Trophoblast cell (in vitro differentiated cells and primary cell): ENCODE results near the gene NLRC3.
"Not testable (repeated sequence)": the region's sequence is repeated elsewhere in the genome, so short reads cannot be mapped to it uniquely, and the experiment has no call there.

ENCODE experiments used
- DNase-seq, 2 donors: peaks; one replicate each; pipeline ENCODE4 v3.0.0-alpha.2; 2016
- H2AFZ ChIP-seq: 2 replicates; pipeline ENCODE4 v1.6.1; 2013; ENCODE audit warnings: low read length, moderate library complexity, mild to moderate bottlenecking; ENCODE audit not compliant: insufficient read depth, poor library complexity
- H2AK5ac ChIP-seq: 2 replicates; pipeline ENCODE4 v1.6.1; 2013; ENCODE audit warnings: mild to moderate bottlenecking, low read length
- H2BK120ac ChIP-seq: 2 replicates; pipeline ENCODE4 v1.6.1; 2013; ENCODE audit warnings: low read length, mild to moderate bottlenecking, moderate library complexity; ENCODE audit not compliant: insufficient read depth, poor library complexity
- H2BK12ac ChIP-seq: 2 replicates; pipeline ENCODE4 v1.6.1; 2013; ENCODE audit warnings: mild to moderate bottlenecking, low read length, moderate library complexity
- H2BK5ac ChIP-seq: 2 replicates; pipeline ENCODE4 v1.6.1; 2013; ENCODE audit warnings: low read length, low read depth, moderate library complexity, mild to moderate bottlenecking; ENCODE audit not compliant: poor library complexity
- H3K14ac ChIP-seq: 2 replicates; pipeline ENCODE4 v1.6.1; 2013; ENCODE audit warnings: mild to moderate bottlenecking, low read length
- H3K18ac ChIP-seq: 2 replicates; pipeline ENCODE4 v1.6.1; 2013; ENCODE audit warnings: mild to moderate bottlenecking, low read length
- H3K23ac ChIP-seq: 2 replicates; pipeline ENCODE4 v1.6.1; 2013; ENCODE audit warnings: low read length
- H3K27ac ChIP-seq: 2 replicates; pipeline ENCODE4 v1.5.1; 2013; ENCODE audit warnings: low read depth, mild to moderate bottlenecking, inconsistent platforms, low read length, moderate library complexity
- H3K27me3 ChIP-seq: 2 replicates; pipeline ENCODE4 v1.6.1; 2013; ENCODE audit warnings: inconsistent platforms, mild to moderate bottlenecking, low read length, moderate library complexity; ENCODE audit not compliant: insufficient read depth
- H3K36me3 ChIP-seq, 2 experiments: 1 replicate in 1 of 2; 2 replicates in 1 of 2; pipeline ENCODE4 v1.6.1; 2013; ENCODE audit warnings: low read length in 2 of 2, mild to moderate bottlenecking in 2 of 2, moderate library complexity in 1 of 2; ENCODE audit not compliant: insufficient read depth in 2 of 2, control insufficient read depth in 1 of 2
- H3K4ac ChIP-seq: 2 replicates; pipeline ENCODE4 v1.6.1; 2013; ENCODE audit warnings: low read depth, mild to moderate bottlenecking, low read length, moderate library complexity
- H3K4me1 ChIP-seq, 2 experiments: 1 replicate in 1 of 2; 2 replicates in 1 of 2; pipeline ENCODE4 v1.6.1; 2013; ENCODE audit warnings: low read length in 2 of 2, mild to moderate bottlenecking in 2 of 2, moderate library complexity in 1 of 2; ENCODE audit not compliant: insufficient read depth in 2 of 2, control insufficient read depth in 1 of 2
- H3K4me2 ChIP-seq: 2 replicates; pipeline ENCODE4 v1.6.1; 2013; ENCODE audit warnings: inconsistent platforms, mild to moderate bottlenecking, low read length, moderate library complexity
- H3K4me3 ChIP-seq: 2 replicates; pipeline ENCODE4 v1.5.1; 2013; ENCODE audit warnings: mild to moderate bottlenecking, low read depth, low read length, inconsistent platforms
- H3K79me1 ChIP-seq: one replicate; pipeline ENCODE4 v1.6.1; 2013; ENCODE audit warnings: low read length
- H3K79me2 ChIP-seq: 2 replicates; pipeline ENCODE4 v1.6.1; 2013; ENCODE audit warnings: low read length, mild to moderate bottlenecking; ENCODE audit not compliant: control insufficient read depth, insufficient read depth, poor library complexity
- H3K9ac ChIP-seq: 2 replicates; pipeline ENCODE4 v1.6.1; 2013; ENCODE audit warnings: mild to moderate bottlenecking, low read length
- H3K9me3 ChIP-seq: 2 replicates; pipeline ENCODE4 v1.6.1; 2013; ENCODE audit warnings: low read depth, mild to moderate bottlenecking, control low read depth, inconsistent platforms, low read length; ENCODE audit not compliant: insufficient read depth
- H4K12ac ChIP-seq: 2 replicates; pipeline ENCODE4 v1.6.1; 2013; ENCODE audit warnings: low read depth, mild to moderate bottlenecking, low read length, moderate library complexity
- H4K8ac ChIP-seq: 2 replicates; pipeline ENCODE4 v1.6.1; 2013; ENCODE audit warnings: low read depth, mild to moderate bottlenecking, low read length, moderate library complexity
- H4K91ac ChIP-seq: one replicate; pipeline ENCODE4 v1.6.1; 2013; ENCODE audit warnings: low read depth, mild to moderate bottlenecking, low read length, moderate library complexity
- whole genome bisulfite sequencing: extraction: QIAGEN DNeasy Blood & Tissue Kit; methylation state at CpG from one replicate; pipeline ENCODE4 v1.1.7; 2013; ENCODE audit warnings: missing lambda C conversion rate; ENCODE audit not compliant: insufficient read length, insufficient coverage; ENCODE audit errors: extremely low coverage; 5-methylcytosine and 5-hydroxymethylcytosine counted together

NLRC3 gene

DNA sequence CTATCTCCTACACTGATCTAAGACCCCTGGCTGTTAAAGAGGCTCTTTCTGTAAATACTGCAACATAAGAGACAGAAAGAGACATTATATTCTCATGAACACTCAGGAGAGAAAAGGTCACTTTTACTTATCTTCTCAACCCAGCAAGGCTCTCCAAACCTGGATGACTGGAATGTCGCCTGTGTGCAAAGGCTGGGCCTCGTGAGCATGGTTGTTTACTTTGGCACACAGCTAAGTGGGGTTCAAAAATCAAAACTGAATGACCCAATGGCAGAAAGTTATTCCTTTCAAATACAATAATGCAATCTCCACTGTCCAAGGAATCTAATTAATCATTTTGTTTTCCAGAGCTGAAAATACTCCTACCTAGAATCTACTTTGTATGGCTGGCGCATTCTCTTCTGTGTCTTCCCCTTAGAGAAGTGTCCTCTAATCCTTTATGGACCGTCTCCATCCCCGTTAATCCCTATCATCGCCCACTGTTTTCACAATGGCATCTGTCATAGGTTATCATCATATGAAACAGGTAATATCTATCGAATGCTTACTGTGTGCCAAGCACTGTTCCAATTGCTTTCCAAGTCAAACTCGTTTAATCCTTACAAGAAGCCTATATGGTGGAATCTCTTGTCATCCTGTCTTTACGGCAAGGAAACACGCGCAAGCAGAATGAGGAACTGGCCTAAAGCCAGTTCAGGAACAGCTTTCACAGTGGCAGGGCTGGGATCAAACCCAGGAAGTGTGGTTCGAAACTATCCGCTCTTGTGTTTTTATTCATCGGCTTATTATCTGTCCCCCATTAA lies 32.9 kb upstream of the NLRC3 start:
- DNase-seq = no peak
- no CpG with 5 or more reads among the region's 14 CpGs for WGBS
- no peak overlapping the region for H3K4ac ChIP-seq

DNA sequence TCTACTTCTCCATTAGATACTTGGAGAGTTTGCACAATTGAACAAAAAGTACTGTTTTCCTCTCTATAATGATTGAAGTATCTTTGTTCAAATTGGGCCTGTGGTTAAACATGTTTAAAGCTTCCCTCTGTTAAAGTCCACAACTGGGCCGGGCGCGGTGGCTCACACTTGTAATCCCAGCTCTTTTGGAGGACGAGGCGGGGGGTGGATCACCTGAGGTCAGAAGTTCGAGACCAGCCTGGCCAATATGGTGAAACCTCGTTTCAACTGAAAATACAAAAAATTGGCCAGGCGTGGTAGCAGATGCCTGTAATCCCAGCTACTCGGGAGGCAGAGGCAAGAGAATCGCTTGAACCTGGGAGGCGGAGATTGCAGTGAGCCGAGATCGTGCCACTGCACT lies 31.8 kb upstream of the NLRC3 start:
- H3K9ac ChIP-seq, H3K4me2 ChIP-seq, H3K4ac ChIP-seq, H3K9me3 ChIP-seq, H4K8ac ChIP-seq, H3K79me2 ChIP-seq, H4K12ac ChIP-seq, DNase-seq, H2BK12ac ChIP-seq, H2BK5ac ChIP-seq, H3K79me1 ChIP-seq, H2AK5ac ChIP-seq, H3K18ac ChIP-seq, H3K27me3 ChIP-seq, H2AFZ ChIP-seq, H2BK120ac ChIP-seq, H3K36me3 ChIP-seq, H3K4me3 ChIP-seq, H4K91ac ChIP-seq, H3K14ac ChIP-seq, H3K4me1 ChIP-seq, H3K27ac ChIP-seq, H3K23ac ChIP-seq: not testable (repeated sequence)
- no CpG with 5 or more reads among the region's 13 CpGs for WGBS

More for the DNA sequence above, 32.9 kb upstream of the NLRC3 start:
- Histone ChIP-seq H3K18ac (no peak overlapping the region), H3K27me3 (no peaks in the 10 kb centered on the region), H2BK12ac (no peak overlapping the region), H3K4me1 (peaks cover 0 to 2% of the 10 kb centered on the region in 2 experiments), H3K9ac (no peak overlapping the region), H3K27ac (no peak overlapping the region), H3K79me1 (peaks cover 8% of the 10 kb centered on the region), H2BK5ac (no peak overlapping the region), H4K8ac (no peak overlapping the region), H3K23ac (no peak overlapping the region), H3K4me2 (peak overlapping the region; percentile 79), H2AK5ac (no peak overlapping the region), H3K79me2 (peaks cover 8% of the 10 kb centered on the region), H2BK120ac (no peak overlapping the region), H4K12ac (no peak overlapping the region), H3K9me3 (no peaks in the 10 kb centered on the region), H4K91ac (no peak overlapping the region), H2AFZ (no peak overlapping the region), H3K14ac (no peak overlapping the region), H3K36me3 (peaks cover 2 to 3% of the 10 kb centered on the region in 2 experiments), H3K4me3 (no peak overlapping the region)

DNA sequence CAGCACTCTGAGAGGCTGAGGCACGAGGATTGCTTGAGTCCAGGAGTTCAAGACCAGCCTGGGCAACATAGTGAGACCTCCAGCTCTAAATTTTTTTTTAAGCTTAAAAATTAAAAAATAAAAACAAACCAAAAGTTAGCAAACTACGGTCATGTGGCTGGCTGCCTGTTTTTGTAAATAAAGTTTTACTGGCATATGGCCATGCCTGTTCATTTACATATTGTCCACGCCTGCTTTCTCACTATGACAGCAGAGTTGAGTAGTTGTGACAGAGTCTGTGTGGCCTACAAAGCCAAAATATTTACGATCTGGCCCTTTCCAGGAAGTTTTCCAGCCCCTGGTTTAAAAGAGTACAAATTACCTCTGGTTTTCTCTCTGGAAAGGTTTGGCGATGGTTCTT lies 30.9 kb upstream of the NLRC3 start:
- Histone ChIP-seq H3K9me3 (peaks cover 2% of the 10 kb centered on the region), H4K91ac (no peak overlapping the region), H3K4ac (no peak overlapping the region), H3K79me2 (peaks cover 8% of the 10 kb centered on the region), H3K36me3 (peaks cover 8 to 11% of the 10 kb centered on the region in 2 experiments), H2AFZ (no peak overlapping the region), H3K4me3 (no peak overlapping the region), H2BK120ac (no peak overlapping the region), H3K9ac (no peak overlapping the region), H2BK12ac (no peak overlapping the region), H3K4me1 (peaks cover 0 to 2% of the 10 kb centered on the region in 2 experiments), H3K23ac (no peak overlapping the region), H2BK5ac (no peak overlapping the region), H4K8ac (no peak overlapping the region), H3K27me3 (no peaks in the 10 kb centered on the region), H3K4me2 (no peak overlapping the region), H4K12ac (no peak overlapping the region), H3K79me1 (peaks cover 8% of the 10 kb centered on the region), H3K14ac (no peak overlapping the region), H2AK5ac (no peak overlapping the region), H3K18ac (no peak overlapping the region), H3K27ac (no peak overlapping the region)
- DNase-seq = no peak
- no CpG with 5 or more reads among the region's 5 CpGs for WGBS

DNA sequence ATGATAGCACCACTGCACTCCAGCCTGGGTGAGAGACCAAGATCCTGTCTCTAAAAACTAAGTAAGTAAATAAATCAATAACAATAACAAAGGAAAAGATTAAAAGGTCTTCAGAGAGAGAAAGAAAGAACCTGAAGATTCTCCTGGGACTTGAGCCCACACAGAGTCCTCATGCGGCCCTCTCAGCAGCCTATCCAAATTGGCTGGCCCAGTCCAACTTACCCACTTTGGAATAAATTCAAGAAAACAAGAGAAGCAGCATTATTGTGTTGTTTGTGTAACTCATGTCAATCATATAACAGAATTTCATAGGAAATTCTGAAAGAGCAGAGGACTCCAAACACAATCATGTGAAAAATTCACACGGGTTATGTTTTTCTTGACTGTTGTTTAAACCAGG lies 30.4 kb upstream of the NLRC3 start:
- H3K9ac ChIP-seq = no peak overlapping the region
- no peaks in the 10 kb centered on the region for H3K27me3 ChIP-seq
- no peak overlapping the region for H3K23ac ChIP-seq
- H3K79me2 ChIP-seq = peaks cover 8% of the 10 kb centered on the region
- no peak overlapping the region for H2AFZ ChIP-seq
- H3K79me1 ChIP-seq = peaks cover 8% of the 10 kb centered on the region
- DNase-seq = no peak
- no peak overlapping the region for H3K4me2 ChIP-seq
- H2BK5ac ChIP-seq = no peak overlapping the region
- H3K14ac ChIP-seq = no peak overlapping the region
- H4K8ac ChIP-seq = no peak overlapping the region
- H3K4me1 ChIP-seq = peaks cover 0 to 2% of the 10 kb centered on the region in 2 experiments
- H4K91ac ChIP-seq = no peak overlapping the region
- no CpG with 5 or more reads among the region's 2 CpGs for WGBS
- H3K4ac ChIP-seq = no peak overlapping the region
- H3K36me3 ChIP-seq = peaks cover 11 to 14% of the 10 kb centered on the region in 2 experiments
- no peak overlapping the region for H2BK12ac ChIP-seq
- H4K12ac ChIP-seq = no peak overlapping the region
- no peak overlapping the region for H2AK5ac ChIP-seq
- H2BK120ac ChIP-seq = no peak overlapping the region
- peaks cover 2% of the 10 kb centered on the region for H3K9me3 ChIP-seq
- no peak overlapping the region for H3K18ac ChIP-seq
- H3K27ac ChIP-seq = no peak overlapping the region
- no peak overlapping the region for H3K4me3 ChIP-seq
